IPS-20b (cell line): ENCODE results near the gene FXYD2.

ENCODE experiments used
- H3K27ac ChIP-seq: one replicate; pipeline ENCODE4 v1.5.1; 2013; ENCODE audit warnings: low read length
- H3K27me3 ChIP-seq: 2 replicates; pipeline ENCODE4 v1.6.1; 2013; ENCODE audit warnings: mild to moderate bottlenecking, low read length, inconsistent platforms; ENCODE audit not compliant: insufficient read depth
- H3K36me3 ChIP-seq: 2 replicates; pipeline ENCODE4 v1.6.1; 2013; ENCODE audit warnings: low read depth, mild to moderate bottlenecking, inconsistent platforms, low read length, moderate library complexity; ENCODE audit not compliant: insufficient read depth
- H3K4me1 ChIP-seq: 2 replicates; pipeline ENCODE4 v1.6.1; 2013; ENCODE audit warnings: mild to moderate bottlenecking, control low read depth, inconsistent platforms, low read length, moderate library complexity; ENCODE audit not compliant: insufficient read depth
- H3K4me3 ChIP-seq: 2 replicates; pipeline ENCODE4 v1.5.1; 2013; ENCODE audit warnings: mild to moderate bottlenecking, low read length, inconsistent platforms
- H3K9ac ChIP-seq: 2 replicates; pipeline ENCODE4 v1.6.1; 2013; ENCODE audit warnings: low read depth, mild to moderate bottlenecking, inconsistent platforms, low read length, moderate library complexity
- H3K9me3 ChIP-seq: 2 replicates; pipeline ENCODE4 v1.6.1; 2013; ENCODE audit warnings: mild to moderate bottlenecking, low read depth, low read length, inconsistent platforms; ENCODE audit not compliant: insufficient read depth

The FXYD2 gene

GRCh38 chr11:117786135-117786870 lies 38.2 kb downstream of the FXYD2 start:
- no peak overlapping the region for H3K27ac ChIP-seq
- no peaks in the 10 kb centered on the region for H3K36me3 ChIP-seq
- H3K9ac ChIP-seq, result no peak overlapping the region
- H3K4me3 ChIP-seq, result no peak overlapping the region
- no peaks in the 10 kb centered on the region for H3K4me1 ChIP-seq
- no peaks in the 10 kb centered on the region for H3K9me3 ChIP-seq
- H3K27me3 ChIP-seq, result peaks cover 20% of the 10 kb centered on the region; the same call in 1 of the 2 replicates

GRCh38 chr11:117782101-117782500 lies 42.4 kb downstream of the FXYD2 start:
- no peak overlapping the region for H3K27ac ChIP-seq

GRCh38 chr11:117781627-117782026 lies 42.9 kb downstream of the FXYD2 start:
- no peak overlapping the region for H3K9ac ChIP-seq
- H3K27me3 ChIP-seq, result peaks cover 20% of the 10 kb centered on the region; the same call in 1 of the 2 replicates
- no peak overlapping the region for H3K4me3 ChIP-seq
- H3K9me3 ChIP-seq, result no peaks in the 10 kb centered on the region
- no peaks in the 10 kb centered on the region for H3K4me1 ChIP-seq
- H3K36me3 ChIP-seq, result no peaks in the 10 kb centered on the region
- no peak overlapping the region for H3K27ac ChIP-seq

More at GRCh38 chr11:117782101-117782500, 42.4 kb downstream of the FXYD2 start:
- H3K9me3 ChIP-seq, result no peaks in the 10 kb centered on the region
- H3K4me1 ChIP-seq, result no peaks in the 10 kb centered on the region
- H3K4me3 ChIP-seq, result no peak overlapping the region
- H3K36me3 ChIP-seq, result no peaks in the 10 kb centered on the region
- peaks cover 20% of the 10 kb centered on the region; the same call in 1 of the 2 replicates for H3K27me3 ChIP-seq
- no peak overlapping the region for H3K9ac ChIP-seq

- peaks cover 14% of the 10 kb centered on the region; the same call in 1 of the 2 replicates for H3K27me3 ChIP-seq
- no peaks in the 10 kb centered on the region for H3K4me1 ChIP-seq
- H3K9ac ChIP-seq, result no peak overlapping the region
Observed at GRCh38 chr11:117780456-117780855, 44.1 kb downstream of the FXYD2 start.

GRCh38 chr11:117774553-117774952 lies 50.0 kb downstream of the FXYD2 start:
- Histone ChIP-seq H3K4me3 (no peak overlapping the region), H3K9ac (no peak overlapping the region)

More at GRCh38 chr11:117780456-117780855, 44.1 kb downstream of the FXYD2 start:
- H3K9me3 ChIP-seq, result no peaks in the 10 kb centered on the region
- no peak overlapping the region for H3K4me3 ChIP-seq
- no peak overlapping the region for H3K27ac ChIP-seq
- H3K36me3 ChIP-seq, result no peaks in the 10 kb centered on the region

GRCh38 chr11:117772360-117772759 lies 52.2 kb downstream of the FXYD2 start:
- Histone ChIP-seq H3K4me3 (no peak overlapping the region), H3K4me1 (no peaks in the 10 kb centered on the region), H3K9me3 (no peaks in the 10 kb centered on the region), H3K27ac (no peak overlapping the region), H3K27me3 (no peaks in the 10 kb centered on the region; the same call in 1 of the 2 replicates), H3K36me3 (no peaks in the 10 kb centered on the region), H3K9ac (no peak overlapping the region)

More at GRCh38 chr11:117774553-117774952, 50.0 kb downstream of the FXYD2 start:
- Histone ChIP-seq H3K27ac (no peak overlapping the region), H3K36me3 (no peaks in the 10 kb centered on the region), H3K4me1 (no peaks in the 10 kb centered on the region), H3K9me3 (no peaks in the 10 kb centered on the region), H3K27me3 (no peaks in the 10 kb centered on the region; the same call in 1 of the 2 replicates)

GRCh38 chr11:117771841-117772240 lies 52.7 kb downstream of the FXYD2 start:
- Histone ChIP-seq H3K27ac (no peak overlapping the region), H3K4me3 (no peak overlapping the region), H3K9ac (no peak overlapping the region), H3K27me3 (no peaks in the 10 kb centered on the region; the same call in 1 of the 2 replicates), H3K4me1 (no peaks in the 10 kb centered on the region), H3K9me3 (no peaks in the 10 kb centered on the region), H3K36me3 (no peaks in the 10 kb centered on the region)

- Histone ChIP-seq H3K9me3 (no peaks in the 10 kb centered on the region), H3K27ac (no peak overlapping the region), H3K27me3 (no peaks in the 10 kb centered on the region; the same call in 1 of the 2 replicates), H3K4me3 (no peak overlapping the region), H3K9ac (no peak overlapping the region), H3K4me1 (no peaks in the 10 kb centered on the region), H3K36me3 (no peaks in the 10 kb centered on the region)
Observed at GRCh38 chr11:117771197-117771596, 53.3 kb downstream of the FXYD2 start.

- Histone ChIP-seq H3K36me3 (no peaks in the 10 kb centered on the region), H3K9ac (no peak overlapping the region), H3K9me3 (no peaks in the 10 kb centered on the region), H3K4me1 (no peaks in the 10 kb centered on the region), H3K27me3 (no peaks in the 10 kb centered on the region; the same call in 1 of the 2 replicates), H3K4me3 (no peak overlapping the region), H3K27ac (no peak overlapping the region)
Observed at GRCh38 chr11:117770061-117770460, 54.5 kb downstream of the FXYD2 start.
